Trophoblast cell (in vitro differentiated cells and primary cell): ENCODE results near the gene PLA2G4C.
A peak's percentile ranks its signal among the peaks of the same experiment; 100 is the strongest.

ENCODE experiments used
- DNase-seq, 2 donors: peaks; one replicate each; pipeline ENCODE4 v3.0.0-alpha.2; 2016
- H2AFZ ChIP-seq: 2 replicates; pipeline ENCODE4 v1.6.1; 2013; ENCODE audit warnings: low read length, moderate library complexity, mild to moderate bottlenecking; ENCODE audit not compliant: insufficient read depth, poor library complexity
- H2AK5ac ChIP-seq: 2 replicates; pipeline ENCODE4 v1.6.1; 2013; ENCODE audit warnings: mild to moderate bottlenecking, low read length
- H2BK120ac ChIP-seq: 2 replicates; pipeline ENCODE4 v1.6.1; 2013; ENCODE audit warnings: low read length, mild to moderate bottlenecking, moderate library complexity; ENCODE audit not compliant: insufficient read depth, poor library complexity
- H2BK12ac ChIP-seq: 2 replicates; pipeline ENCODE4 v1.6.1; 2013; ENCODE audit warnings: mild to moderate bottlenecking, low read length, moderate library complexity
- H2BK5ac ChIP-seq: 2 replicates; pipeline ENCODE4 v1.6.1; 2013; ENCODE audit warnings: low read length, low read depth, moderate library complexity, mild to moderate bottlenecking; ENCODE audit not compliant: poor library complexity
- H3K14ac ChIP-seq: 2 replicates; pipeline ENCODE4 v1.6.1; 2013; ENCODE audit warnings: mild to moderate bottlenecking, low read length
- H3K18ac ChIP-seq: 2 replicates; pipeline ENCODE4 v1.6.1; 2013; ENCODE audit warnings: mild to moderate bottlenecking, low read length
- H3K23ac ChIP-seq: 2 replicates; pipeline ENCODE4 v1.6.1; 2013; ENCODE audit warnings: low read length
- H3K27ac ChIP-seq: 2 replicates; pipeline ENCODE4 v1.5.1; 2013; ENCODE audit warnings: low read depth, mild to moderate bottlenecking, inconsistent platforms, low read length, moderate library complexity
- H3K27me3 ChIP-seq: 2 replicates; pipeline ENCODE4 v1.6.1; 2013; ENCODE audit warnings: inconsistent platforms, mild to moderate bottlenecking, low read length, moderate library complexity; ENCODE audit not compliant: insufficient read depth
- H3K36me3 ChIP-seq, 2 experiments: 1 replicate in 1 of 2; 2 replicates in 1 of 2; pipeline ENCODE4 v1.6.1; 2013; ENCODE audit warnings: low read length in 2 of 2, mild to moderate bottlenecking in 2 of 2, moderate library complexity in 1 of 2; ENCODE audit not compliant: insufficient read depth in 2 of 2, control insufficient read depth in 1 of 2
- H3K4ac ChIP-seq: 2 replicates; pipeline ENCODE4 v1.6.1; 2013; ENCODE audit warnings: low read depth, mild to moderate bottlenecking, low read length, moderate library complexity
- H3K4me1 ChIP-seq, 2 experiments: 1 replicate in 1 of 2; 2 replicates in 1 of 2; pipeline ENCODE4 v1.6.1; 2013; ENCODE audit warnings: low read length in 2 of 2, mild to moderate bottlenecking in 2 of 2, moderate library complexity in 1 of 2; ENCODE audit not compliant: insufficient read depth in 2 of 2, control insufficient read depth in 1 of 2
- H3K4me2 ChIP-seq: 2 replicates; pipeline ENCODE4 v1.6.1; 2013; ENCODE audit warnings: inconsistent platforms, mild to moderate bottlenecking, low read length, moderate library complexity
- H3K4me3 ChIP-seq: 2 replicates; pipeline ENCODE4 v1.5.1; 2013; ENCODE audit warnings: mild to moderate bottlenecking, low read depth, low read length, inconsistent platforms
- H3K79me1 ChIP-seq: one replicate; pipeline ENCODE4 v1.6.1; 2013; ENCODE audit warnings: low read length
- H3K79me2 ChIP-seq: 2 replicates; pipeline ENCODE4 v1.6.1; 2013; ENCODE audit warnings: low read length, mild to moderate bottlenecking; ENCODE audit not compliant: control insufficient read depth, insufficient read depth, poor library complexity
- H3K9ac ChIP-seq: 2 replicates; pipeline ENCODE4 v1.6.1; 2013; ENCODE audit warnings: mild to moderate bottlenecking, low read length
- H3K9me3 ChIP-seq: 2 replicates; pipeline ENCODE4 v1.6.1; 2013; ENCODE audit warnings: low read depth, mild to moderate bottlenecking, control low read depth, inconsistent platforms, low read length; ENCODE audit not compliant: insufficient read depth
- H4K12ac ChIP-seq: 2 replicates; pipeline ENCODE4 v1.6.1; 2013; ENCODE audit warnings: low read depth, mild to moderate bottlenecking, low read length, moderate library complexity
- H4K8ac ChIP-seq: 2 replicates; pipeline ENCODE4 v1.6.1; 2013; ENCODE audit warnings: low read depth, mild to moderate bottlenecking, low read length, moderate library complexity
- H4K91ac ChIP-seq: one replicate; pipeline ENCODE4 v1.6.1; 2013; ENCODE audit warnings: low read depth, mild to moderate bottlenecking, low read length, moderate library complexity
- WGBS: extraction: QIAGEN DNeasy Blood & Tissue Kit; methylation state at CpG from one replicate; pipeline ENCODE4 v1.1.7; 2013; ENCODE audit warnings: missing lambda C conversion rate; ENCODE audit not compliant: insufficient read length, insufficient coverage; ENCODE audit errors: extremely low coverage; 5-methylcytosine and 5-hydroxymethylcytosine counted together

The PLA2G4C gene

DNA sequence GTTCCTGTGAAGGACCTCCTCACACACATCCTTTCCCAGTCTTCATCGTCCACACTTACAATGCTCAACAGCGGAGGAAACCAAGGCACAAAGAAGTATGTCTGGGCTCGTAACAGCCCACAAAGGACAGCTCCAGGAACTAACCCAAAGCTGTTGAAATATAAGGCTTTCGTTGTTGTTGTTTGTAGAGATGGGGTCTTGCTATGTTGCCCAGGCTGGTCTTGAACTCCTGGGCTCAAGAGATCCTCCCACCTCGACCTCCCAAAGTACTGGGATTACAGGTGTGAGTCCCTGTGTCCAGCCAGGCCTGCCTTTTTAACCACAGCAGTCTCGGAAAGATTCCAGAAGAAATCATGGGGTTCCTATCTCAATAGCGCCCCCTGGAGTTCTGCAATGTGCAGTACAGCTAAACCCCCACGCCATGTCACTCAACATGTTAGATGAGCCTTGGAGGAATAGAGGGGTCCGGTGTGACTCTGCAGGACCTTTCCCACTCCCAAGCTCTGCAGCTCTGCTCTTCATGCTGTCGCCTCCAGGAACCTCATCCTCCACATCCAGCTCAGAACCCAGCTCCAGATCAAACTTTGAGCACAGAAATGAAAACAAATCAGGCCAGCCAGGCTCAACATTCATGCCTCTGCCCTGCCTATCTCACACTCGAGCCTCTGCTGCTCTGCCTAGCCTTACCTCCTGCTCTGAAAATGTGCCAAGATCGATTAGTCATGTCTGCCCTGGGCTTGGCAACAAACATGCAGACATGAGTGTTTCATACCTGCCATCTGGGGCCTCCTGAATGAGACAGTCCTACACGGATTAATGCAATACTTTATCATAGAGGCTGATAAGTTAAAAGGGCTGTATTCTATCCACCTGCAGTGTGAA, 7.5 kb downstream of the PLA2G4C start:
- H3K4me2 ChIP-seq, result no peak overlapping the region
- no peak overlapping the region for H2BK120ac ChIP-seq
- no peak overlapping the region for H3K27ac ChIP-seq
- H2BK5ac ChIP-seq, result no peak overlapping the region
- no peak overlapping the region for H2BK12ac ChIP-seq
- H4K12ac ChIP-seq, result no peak overlapping the region
- no peaks in the 10 kb centered on the region for H3K79me1 ChIP-seq
- H3K23ac ChIP-seq, result no peak overlapping the region
- no peak overlapping the region for H3K4me3 ChIP-seq
- no peak overlapping the region for H2AK5ac ChIP-seq
- no peak overlapping the region for H3K18ac ChIP-seq
- H3K36me3 ChIP-seq, result no peaks in the 10 kb centered on the region
- H3K4me1 ChIP-seq, result peaks cover 0 to 2% of the 10 kb centered on the region in 2 experiments
- H4K91ac ChIP-seq, result no peak overlapping the region
- no peak overlapping the region for H3K9ac ChIP-seq
- no peaks in the 10 kb centered on the region for H3K9me3 ChIP-seq
- H3K79me2 ChIP-seq, result no peaks in the 10 kb centered on the region
- no peak overlapping the region for H3K14ac ChIP-seq
- H4K8ac ChIP-seq, result no peak overlapping the region
- H3K4ac ChIP-seq, result no peak overlapping the region
- no CpG with 5 or more reads among the region's 13 CpGs for WGBS
- peak in 1 of 2 donors; percentile 64 for DNase-seq
- no peaks in the 10 kb centered on the region for H3K27me3 ChIP-seq
- no peak overlapping the region for H2AFZ ChIP-seq

GRCh38 chr19:48095612-48096175, 14.9 kb downstream of the PLA2G4C start:
- no peaks in the 10 kb centered on the region for H3K36me3 ChIP-seq
- H4K8ac ChIP-seq, result no peak overlapping the region
- no peak overlapping the region for H4K12ac ChIP-seq
- H2BK5ac ChIP-seq, result no peak overlapping the region
- no peak overlapping the region for H4K91ac ChIP-seq
- WGBS, result no CpG with 5 or more reads among the region's 4 CpGs
- no peaks in the 10 kb centered on the region for H3K79me1 ChIP-seq
- H3K23ac ChIP-seq, result no peak overlapping the region
- no peaks in the 10 kb centered on the region for H3K27me3 ChIP-seq
- no peaks in the 10 kb centered on the region for H3K4me1 ChIP-seq
- DNase-seq, result no peak
- H3K9me3 ChIP-seq, result no peaks in the 10 kb centered on the region
- no peak overlapping the region for H3K18ac ChIP-seq
- H2AK5ac ChIP-seq, result no peak overlapping the region
- no peak overlapping the region for H3K4me2 ChIP-seq
- no peak overlapping the region for H3K4ac ChIP-seq
- no peak overlapping the region for H2AFZ ChIP-seq
- no peak overlapping the region for H3K14ac ChIP-seq
- no peak overlapping the region for H3K27ac ChIP-seq
- no peak overlapping the region for H2BK12ac ChIP-seq
- no peak overlapping the region for H3K4me3 ChIP-seq
- H3K79me2 ChIP-seq, result no peaks in the 10 kb centered on the region
- H2BK120ac ChIP-seq, result no peak overlapping the region
- H3K9ac ChIP-seq, result no peak overlapping the region

DNA sequence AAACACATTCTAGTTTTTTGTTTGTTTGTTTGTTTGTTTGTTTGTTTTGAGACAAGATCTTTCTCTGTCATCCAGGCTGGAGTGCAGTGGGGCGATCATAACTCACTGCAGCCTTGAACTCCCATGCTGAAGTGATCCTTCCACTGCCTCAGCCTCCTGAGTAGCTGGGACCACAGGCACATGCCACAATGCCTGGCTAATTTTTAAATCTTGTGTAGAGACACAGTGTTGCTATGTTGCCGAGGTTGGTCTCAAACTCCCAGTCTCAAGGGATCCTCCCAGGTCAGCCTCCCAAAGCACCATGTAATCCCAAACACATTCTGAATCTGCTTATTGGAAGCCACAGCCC, 15.8 kb downstream of the PLA2G4C start:
- no peaks in the 10 kb centered on the region for H3K79me2 ChIP-seq
- no peak overlapping the region for H2AFZ ChIP-seq
- H2AK5ac ChIP-seq, result no peak overlapping the region
- no peak overlapping the region for H3K27ac ChIP-seq
- H3K4ac ChIP-seq, result no peak overlapping the region
- no peak overlapping the region for H3K9ac ChIP-seq
- H2BK5ac ChIP-seq, result no peak overlapping the region
- H3K36me3 ChIP-seq, result no peaks in the 10 kb centered on the region
- no CpG with 5 or more reads among the region's 2 CpGs for WGBS
- H2BK120ac ChIP-seq, result no peak overlapping the region
- no peaks in the 10 kb centered on the region for H3K27me3 ChIP-seq
- no peak overlapping the region for H3K4me3 ChIP-seq
- H4K8ac ChIP-seq, result no peak overlapping the region
- no peak overlapping the region for H3K4me2 ChIP-seq
- H3K79me1 ChIP-seq, result no peaks in the 10 kb centered on the region
- H3K4me1 ChIP-seq, result no peaks in the 10 kb centered on the region
- H3K23ac ChIP-seq, result no peak overlapping the region
- no peak overlapping the region for H3K14ac ChIP-seq
- H4K91ac ChIP-seq, result no peak overlapping the region
- H3K9me3 ChIP-seq, result no peaks in the 10 kb centered on the region
- H3K18ac ChIP-seq, result no peak overlapping the region
- no peak for DNase-seq
- H4K12ac ChIP-seq, result no peak overlapping the region
- no peak overlapping the region for H2BK12ac ChIP-seq

DNA sequence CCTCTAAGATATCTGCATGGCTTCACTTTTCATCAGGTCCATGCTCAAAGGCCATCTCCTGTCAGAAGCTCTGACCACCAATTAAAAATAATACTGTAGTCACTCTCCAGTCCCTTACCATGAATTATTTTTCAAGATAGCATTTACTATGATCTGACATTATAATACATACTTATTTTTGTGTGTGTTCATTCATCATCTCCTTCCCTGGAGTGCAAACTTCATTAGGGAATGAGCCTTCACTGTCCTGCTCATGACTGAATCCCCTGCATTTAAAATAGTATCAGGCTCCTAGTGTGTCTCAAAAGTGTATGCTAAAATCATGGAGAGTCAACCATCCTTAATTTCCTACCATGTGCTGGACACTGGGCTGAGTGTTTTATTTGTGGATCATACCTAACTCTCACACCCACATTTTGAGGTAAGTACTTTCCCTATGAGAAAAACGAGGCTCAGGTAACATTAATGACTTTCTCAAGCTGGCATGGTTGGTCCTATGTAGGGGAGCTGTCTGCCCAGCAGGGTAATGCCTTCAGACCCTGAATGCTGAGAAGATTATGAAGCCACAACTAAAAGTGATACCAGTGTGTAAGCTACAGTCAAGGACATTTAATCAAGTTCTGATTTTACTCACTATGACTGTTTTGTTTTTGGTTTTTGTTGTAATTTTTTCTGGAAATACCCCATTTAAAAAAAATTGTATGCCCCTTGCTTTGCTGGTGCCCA, 16.3 kb downstream of the PLA2G4C start:
- no peak overlapping the region for H3K14ac ChIP-seq
- WGBS, result no CpG with 5 or more reads among the region's 1 CpG
- no peak overlapping the region for H3K23ac ChIP-seq
- no peaks in the 10 kb centered on the region for H3K79me1 ChIP-seq
- H4K12ac ChIP-seq, result no peak overlapping the region
- no peak overlapping the region for H2BK12ac ChIP-seq
- no peaks in the 10 kb centered on the region for H3K4me1 ChIP-seq
- H2AFZ ChIP-seq, result no peak overlapping the region
- no peaks in the 10 kb centered on the region for H3K9me3 ChIP-seq
- H2BK5ac ChIP-seq, result no peak overlapping the region
- H3K27ac ChIP-seq, result no peak overlapping the region
- no peak overlapping the region for H4K91ac ChIP-seq
- H3K4ac ChIP-seq, result no peak overlapping the region
- H3K9ac ChIP-seq, result no peak overlapping the region
- DNase-seq, result no peak
- H2BK120ac ChIP-seq, result no peak overlapping the region
- no peak overlapping the region for H3K18ac ChIP-seq
- H4K8ac ChIP-seq, result no peak overlapping the region
- no peaks in the 10 kb centered on the region for H3K36me3 ChIP-seq
- no peak overlapping the region for H3K4me2 ChIP-seq
- H3K4me3 ChIP-seq, result no peak overlapping the region
- H3K27me3 ChIP-seq, result no peaks in the 10 kb centered on the region
- H3K79me2 ChIP-seq, result no peaks in the 10 kb centered on the region
- no peak overlapping the region for H2AK5ac ChIP-seq
